ENCODE data around the gene CLIC4.

The CLIC4 gene

GRCh38 chr1:24764848-24765247 is 19.6 kb downstream of the CLIC4 start:
- H3K4me3 ChIP-seq (ENCODE audit: low read depth, low read length) = no peak overlapping the region
- H3K36me3 ChIP-seq (replicated peaks) = peaks cover 2% of the 10 kb centered on the region
- in situ Hi-C loops (cut with HindIII; ENCODE audit: low pct_ligation_motif_present, low sequenced_read_pairs) = no loop called here
- no peaks in the 10 kb centered on the region for H3K27me3 ChIP-seq (replicated peaks)
- TF ChIP-seq CTCF (IDR thresholded peaks at IDR 0.05; ENCODE audit: low read depth, low read length, missing control alignments) = no peak
- H3K27ac ChIP-seq = peak overlapping the region; percentile 27
- DNase-seq = no peak

GRCh38 chr1:24765308-24765988 is 20.2 kb downstream of the CLIC4 start:
- in situ Hi-C loops (cut with HindIII; ENCODE audit: low pct_ligation_motif_present, low sequenced_read_pairs) = no loop called here
- Histone ChIP-seq H3K36me3 (replicated peaks) (peaks cover 2% of the 10 kb centered on the region), H3K4me3 (ENCODE audit: low read depth, low read length) (no peak overlapping the region), H3K27me3 (replicated peaks) (no peaks in the 10 kb centered on the region), H3K27ac (peak overlapping the region; percentile 27)
- peak; percentile 49 for DNase-seq
- no peak for TF ChIP-seq CTCF (IDR thresholded peaks at IDR 0.05; ENCODE audit: low read depth, low read length, missing control alignments)

- H3K27ac ChIP-seq = no peak overlapping the region
- H3K4me3 ChIP-seq (ENCODE audit: low read depth, low read length) = no peak overlapping the region
- no peak for DNase-seq
- peaks cover 2% of the 10 kb centered on the region for H3K36me3 ChIP-seq (replicated peaks)
- TF ChIP-seq CTCF (IDR thresholded peaks at IDR 0.05; ENCODE audit: low read depth, low read length, missing control alignments) = no peak
- in situ Hi-C loops (cut with HindIII; ENCODE audit: low pct_ligation_motif_present, low sequenced_read_pairs) = no loop called here
- H3K27me3 ChIP-seq (replicated peaks) = no peaks in the 10 kb centered on the region
Observed at GRCh38 chr1:24767351-24767750, 22.1 kb downstream of the CLIC4 start.

GRCh38 chr1:24768873-24769605 is 23.8 kb downstream of the CLIC4 start:
- Histone ChIP-seq H3K4me3 (ENCODE audit: low read depth, low read length) (no peak overlapping the region), H3K27ac (peak overlapping the region; percentile 90), H3K36me3 (replicated peaks) (peaks cover 2% of the 10 kb centered on the region), H3K27me3 (replicated peaks) (no peaks in the 10 kb centered on the region)
- no peak for DNase-seq
- no peak for TF ChIP-seq CTCF (IDR thresholded peaks at IDR 0.05; ENCODE audit: low read depth, low read length, missing control alignments)
- in situ Hi-C loops (cut with HindIII; ENCODE audit: low pct_ligation_motif_present, low sequenced_read_pairs) = no loop called here

- peak overlapping the region; percentile 90 for H3K27ac ChIP-seq
- H3K4me3 ChIP-seq (ENCODE audit: low read depth, low read length) = no peak overlapping the region
- in situ Hi-C loops (cut with HindIII; ENCODE audit: low pct_ligation_motif_present, low sequenced_read_pairs) = no loop called here
- peaks cover 2% of the 10 kb centered on the region for H3K36me3 ChIP-seq (replicated peaks)
- DNase-seq = peak; percentile 58
- no peaks in the 10 kb centered on the region for H3K27me3 ChIP-seq (replicated peaks)
- no peak for TF ChIP-seq CTCF (IDR thresholded peaks at IDR 0.05; ENCODE audit: low read depth, low read length, missing control alignments)
Observed at GRCh38 chr1:24769656-24770651, 24.7 kb downstream of the CLIC4 start.

Data from brain microvascular endothelial cell (primary cell).